GM23338 (cell line): ENCODE results near the gene CD300C. TPM values are rescaled to one million over a fixed set of nuclear protein-coding genes. Genes with fewer than 3 reads are reported as not detected.

Experiments
- CREB1 ChIP-seq: fragments of 250-450 bp; sonication (Bioruptor Pico); IDR thresholded peaks from 2 replicates; pipeline ENCODE4 v1.5.0; 2020; ENCODE audit warnings: low read depth, mild to moderate bottlenecking, moderate library complexity
- ZNF114 ChIP-seq: fragments of 250-450 bp; sonication (Bioruptor Pico); IDR thresholded peaks from 2 replicates; pipeline ENCODE4 v1.5.0; 2020; ENCODE audit warnings: mild to moderate bottlenecking, moderate library complexity
- polyA plus RNA-seq: library from polyadenylated mRNA; unstranded; fragments of >200 nt; fragmentation: Nextera tagmentation; extraction: Ambion mirVana; gene quantifications from 2 replicates; pipeline ENCODE4 v1.2.1, GENCODE V29; 2016
- total RNA-seq: library from RNA; depleted of rRNA; stranded (reverse); fragments of >200 nt; shearing (Covaris generic); gene quantifications from 2 replicates; pipeline ENCODE4 v1.2.3, GENCODE V29; 2014; rRNA removed
- TF ChIP-seq, protein P1 (sequence below): IDR thresholded peaks from one replicate; pipeline ENCODE4 v1.6.1; 2018; ENCODE audit warnings: antibody characterized with exemption; ENCODE audit not compliant: unreplicated experiment

Gene CD300C
- total and polyA plus RNA-seq, 2 experiments from 2014 or later = not detected

DNA sequence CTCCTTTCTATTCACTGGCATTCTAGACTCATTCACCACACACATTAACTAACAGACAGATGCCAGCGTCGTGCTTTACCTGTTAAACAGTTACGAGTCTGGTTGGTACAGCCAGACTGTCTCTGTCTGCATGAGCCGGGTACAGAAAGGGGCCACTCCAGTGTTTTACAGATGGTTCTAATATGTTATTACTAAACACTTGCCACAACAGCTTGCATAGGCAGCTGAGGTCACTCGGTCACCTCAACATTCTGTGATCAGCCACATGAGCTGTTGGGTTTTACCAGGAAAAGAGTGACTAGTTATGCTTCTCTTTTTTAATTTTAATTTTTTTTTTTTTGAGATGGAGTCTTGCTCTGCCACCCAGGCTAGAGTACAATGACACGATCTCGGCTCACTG, 54.3 kb downstream of the CD300C start (continued):
- TF ChIP-seq, protein P1, sequence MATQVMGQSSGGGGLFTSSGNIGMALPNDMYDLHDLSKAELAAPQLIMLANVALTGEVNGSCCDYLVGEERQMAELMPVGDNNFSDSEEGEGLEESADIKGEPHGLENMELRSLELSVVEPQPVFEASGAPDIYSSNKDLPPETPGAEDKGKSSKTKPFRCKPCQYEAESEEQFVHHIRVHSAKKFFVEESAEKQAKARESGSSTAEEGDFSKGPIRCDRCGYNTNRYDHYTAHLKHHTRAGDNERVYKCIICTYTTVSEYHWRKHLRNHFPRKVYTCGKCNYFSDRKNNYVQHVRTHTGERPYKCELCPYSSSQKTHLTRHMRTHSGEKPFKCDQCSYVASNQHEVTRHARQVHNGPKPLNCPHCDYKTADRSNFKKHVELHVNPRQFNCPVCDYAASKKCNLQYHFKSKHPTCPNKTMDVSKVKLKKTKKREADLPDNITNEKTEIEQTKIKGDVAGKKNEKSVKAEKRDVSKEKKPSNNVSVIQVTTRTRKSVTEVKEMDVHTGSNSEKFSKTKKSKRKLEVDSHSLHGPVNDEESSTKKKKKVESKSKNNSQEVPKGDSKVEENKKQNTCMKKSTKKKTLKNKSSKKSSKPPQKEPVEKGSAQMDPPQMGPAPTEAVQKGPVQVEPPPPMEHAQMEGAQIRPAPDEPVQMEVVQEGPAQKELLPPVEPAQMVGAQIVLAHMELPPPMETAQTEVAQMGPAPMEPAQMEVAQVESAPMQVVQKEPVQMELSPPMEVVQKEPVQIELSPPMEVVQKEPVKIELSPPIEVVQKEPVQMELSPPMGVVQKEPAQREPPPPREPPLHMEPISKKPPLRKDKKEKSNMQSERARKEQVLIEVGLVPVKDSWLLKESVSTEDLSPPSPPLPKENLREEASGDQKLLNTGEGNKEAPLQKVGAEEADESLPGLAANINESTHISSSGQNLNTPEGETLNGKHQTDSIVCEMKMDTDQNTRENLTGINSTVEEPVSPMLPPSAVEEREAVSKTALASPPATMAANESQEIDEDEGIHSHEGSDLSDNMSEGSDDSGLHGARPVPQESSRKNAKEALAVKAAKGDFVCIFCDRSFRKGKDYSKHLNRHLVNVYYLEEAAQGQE = no peak
- TF ChIP-seq CREB1 (CRISPR knock-in tag) (no peak), ZNF114 (CRISPR knock-in tag) (no peak)

Other genes starting within 250 kb of the CD300C start
- gene KIF19, start 219.9 kb downstream of the CD300C start, total RNA-seq = 0.27 and 0.35 TPM in 2 replicates
- gene KIF19, start 219.9 kb downstream of the CD300C start, polyA plus RNA-seq = 0.07 and 0.36 TPM in 2 replicates
- gene BTBD17, start 184.2 kb downstream of the CD300C start, total RNA-seq = 4.9 and 5.0 TPM in 2 replicates
- 1.7 and 1.9 TPM in 2 replicates for gene BTBD17, start 184.2 kb downstream of the CD300C start, polyA plus RNA-seq
- not detected in 2 replicates for gene GPR142, start 178.6 kb downstream of the CD300C start, total RNA-seq
- gene GPR142, start 178.6 kb downstream of the CD300C start, polyA plus RNA-seq = not detected in 2 replicates
- gene GPRC5C, start 114.0 kb downstream of the CD300C start, total RNA-seq = 20.7 and 22.4 TPM in 2 replicates
- gene GPRC5C, start 114.0 kb downstream of the CD300C start, polyA plus RNA-seq = 8.9 and 9.0 TPM in 2 replicates
- 0.45 and 0.70 TPM in 2 replicates for gene CD300A, start 79.5 kb downstream of the CD300C start, total RNA-seq
- 0.37 and 0.54 TPM in 2 replicates for gene CD300A, start 79.5 kb downstream of the CD300C start, polyA plus RNA-seq
- gene CD300LB, start 14.6 kb downstream of the CD300C start, total RNA-seq = not detected in 2 replicates
- gene CD300LB, start 14.6 kb downstream of the CD300C start, polyA plus RNA-seq = not detected in 2 replicates
- not detected in 2 replicates for gene CD300H, start 21.4 kb upstream of the CD300C start, total RNA-seq
- not detected in 2 replicates for gene CD300H, start 21.4 kb upstream of the CD300C start, polyA plus RNA-seq
- gene CD300LD, start 46.2 kb upstream of the CD300C start, total RNA-seq = not detected in 2 replicates
- not detected in 2 replicates for gene CD300LD, start 46.2 kb upstream of the CD300C start, polyA plus RNA-seq
- not detected in 2 replicates for gene CD300E, start 77.6 kb upstream of the CD300C start, total RNA-seq
- not detected in 2 replicates for gene CD300E, start 77.6 kb upstream of the CD300C start, polyA plus RNA-seq
- gene CD300LF, start 166.8 kb upstream of the CD300C start, total RNA-seq = not detected in 2 replicates
- gene CD300LF, start 166.8 kb upstream of the CD300C start, polyA plus RNA-seq = not detected in 2 replicates
- gene RAB37, start 191.1 kb upstream of the CD300C start, total RNA-seq = 3.4 and 5.2 TPM in 2 replicates
- 3.3 and 3.6 TPM in 2 replicates for gene RAB37, start 191.1 kb upstream of the CD300C start, polyA plus RNA-seq
- gene NHERF1, start 202.5 kb upstream of the CD300C start, total RNA-seq = 85.8 and 100 TPM in 2 replicates
- 48.8 and 49.3 TPM in 2 replicates for gene NHERF1, start 202.5 kb upstream of the CD300C start, polyA plus RNA-seq
- gene NAT9, start 230.2 kb upstream of the CD300C start, total RNA-seq = 37.5 and 62.1 TPM in 2 replicates
- 30.7 and 37.3 TPM in 2 replicates for gene NAT9, start 230.2 kb upstream of the CD300C start, polyA plus RNA-seq